Activated T-cell treated with anti-CD3 and anti-CD28 coated beads for 1 hour (primary cell): ENCODE measurements around the gene KCNAB2.

ENCODE experiments used
- DNase-seq: peaks from one replicate; pipeline ENCODE4 v3.0.0-alpha.2; 2020; ENCODE audit warnings: low read depth

KCNAB2 gene

DNA sequence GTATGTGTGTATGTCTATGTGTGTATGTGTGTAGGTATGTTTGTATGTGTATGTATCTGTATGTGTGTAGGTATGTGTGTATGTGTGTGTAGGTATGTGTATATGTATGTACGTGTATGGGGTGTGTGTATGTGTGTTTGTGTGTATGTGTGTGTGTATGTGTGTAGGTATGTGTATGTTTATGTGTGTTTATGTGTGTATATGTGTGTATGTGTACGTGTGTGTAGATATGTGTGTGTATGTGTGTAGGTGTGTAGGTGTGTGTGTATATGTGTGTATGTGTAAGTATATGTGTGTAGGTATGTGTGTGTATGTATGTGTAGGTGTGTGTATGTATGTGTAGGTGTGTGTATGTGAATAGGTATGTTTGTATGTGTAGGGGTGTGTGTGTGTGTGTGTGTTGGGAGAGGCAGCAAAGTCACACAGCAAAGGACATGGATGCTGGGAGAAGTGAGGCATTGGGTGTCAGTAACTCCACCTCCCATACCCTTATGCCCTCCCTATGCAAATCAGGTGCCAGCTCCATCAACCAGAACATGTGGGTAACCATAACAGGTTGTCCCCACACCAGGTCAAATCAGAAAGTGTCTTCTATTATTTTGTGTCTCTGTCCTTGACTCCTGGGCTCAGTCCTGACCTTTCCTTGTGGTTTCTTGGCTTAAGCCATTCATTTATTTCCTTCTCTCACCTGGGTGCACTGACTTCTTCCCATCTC, 15.0 kb upstream of the KCNAB2 start:
- DNase-seq, result no peak

DNA sequence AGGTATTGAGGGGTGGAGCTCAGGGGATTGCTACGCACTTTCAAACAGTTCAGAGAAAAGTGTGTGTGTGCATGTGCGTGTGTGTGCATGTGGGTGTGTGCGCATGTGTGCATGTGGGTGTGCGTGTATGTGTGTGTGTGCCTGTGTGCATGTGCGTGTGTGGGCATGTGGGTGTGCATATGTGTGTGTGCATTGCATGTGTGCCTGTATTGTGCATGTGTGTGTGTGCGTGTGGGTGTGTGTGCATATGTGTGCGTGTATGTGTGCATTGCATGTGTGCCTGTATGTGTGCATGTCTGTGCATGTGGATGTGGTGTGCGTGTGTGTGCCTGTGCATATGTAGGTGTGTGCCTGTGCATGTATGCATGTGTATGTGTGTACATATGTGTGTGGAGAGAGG, 12.6 kb upstream of the KCNAB2 start:
- no peak for DNase-seq

DNA sequence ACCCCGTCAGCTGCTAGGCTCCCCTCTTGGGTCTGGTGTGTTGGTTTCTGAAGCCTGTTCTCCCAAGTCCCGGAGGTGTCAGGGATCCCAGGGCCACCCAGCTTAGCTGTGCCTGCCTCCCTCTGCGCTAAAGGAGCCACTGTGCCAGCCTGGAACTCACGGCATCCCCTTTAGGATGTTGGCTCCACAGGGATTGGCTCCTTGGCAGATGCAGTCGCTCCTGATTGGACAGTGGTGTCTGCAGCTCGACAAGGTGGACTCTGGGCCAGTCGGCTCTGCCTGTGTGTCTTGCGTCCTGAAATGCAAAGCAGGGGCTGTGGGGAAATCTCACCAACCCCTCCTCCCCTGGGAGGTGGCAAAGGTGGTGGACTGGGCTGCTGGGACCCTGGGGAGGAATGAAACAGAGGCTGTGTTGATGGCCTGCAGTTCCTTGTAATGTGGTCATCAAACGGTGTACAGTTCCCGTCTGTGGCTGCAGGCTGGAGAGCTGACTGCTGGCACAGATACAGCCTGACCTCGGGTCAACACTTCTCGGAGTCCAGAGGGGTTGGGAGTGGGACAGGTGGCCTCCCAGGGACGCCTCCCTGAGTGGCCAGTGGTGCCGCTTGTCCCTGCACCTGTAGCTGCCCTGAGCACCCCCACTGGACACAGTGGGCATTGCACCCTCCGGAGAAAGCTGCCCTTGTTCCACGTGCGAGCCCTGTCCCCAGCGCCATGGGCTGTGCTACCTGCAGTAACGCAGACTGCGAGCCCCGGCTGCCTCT, 11.5 kb upstream of the KCNAB2 start:
- peak; percentile 20 for DNase-seq

DNA sequence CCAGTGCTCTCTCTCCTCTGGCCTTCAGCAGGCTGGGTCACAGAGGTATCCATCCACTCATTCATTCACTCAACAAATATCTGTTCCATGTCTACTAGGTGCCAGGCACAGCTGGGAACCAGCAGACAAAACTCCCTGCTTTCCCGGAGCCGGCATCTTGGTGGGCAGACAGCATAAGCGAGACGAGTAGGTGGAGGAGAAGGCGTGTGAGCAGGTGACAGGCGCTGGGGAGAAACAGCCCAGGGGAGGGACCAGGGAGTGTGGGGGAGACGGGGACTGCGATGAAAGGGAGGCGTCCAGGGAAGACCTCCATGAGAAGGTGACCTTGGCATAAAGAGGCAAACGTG, 11.0 kb upstream of the KCNAB2 start:
- DNase-seq, result no peak

DNA sequence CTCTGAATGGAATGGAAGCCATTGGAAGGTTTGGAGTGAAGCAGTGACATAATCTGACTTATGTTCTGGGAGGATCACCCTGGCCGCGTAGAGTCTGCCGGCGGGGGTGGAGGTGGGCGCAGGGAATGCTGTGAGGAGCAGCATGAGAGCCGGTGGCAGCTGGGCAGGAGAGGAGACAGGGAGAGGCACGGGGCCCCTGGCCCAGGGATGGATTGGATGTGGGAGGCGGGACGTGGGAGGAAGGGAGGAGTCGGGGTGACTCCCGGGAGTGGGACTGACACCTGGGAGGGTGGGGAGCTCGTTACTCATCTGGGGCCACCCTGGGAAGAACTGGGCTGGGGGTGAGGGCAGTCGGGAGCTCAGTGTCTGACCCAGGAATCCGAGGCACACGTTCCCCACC, 10.4 kb upstream of the KCNAB2 start:
- no peak for DNase-seq

GRCh38 chr1:6035719-6036118, 10.0 kb upstream of the KCNAB2 start:
- no peak for DNase-seq

DNA sequence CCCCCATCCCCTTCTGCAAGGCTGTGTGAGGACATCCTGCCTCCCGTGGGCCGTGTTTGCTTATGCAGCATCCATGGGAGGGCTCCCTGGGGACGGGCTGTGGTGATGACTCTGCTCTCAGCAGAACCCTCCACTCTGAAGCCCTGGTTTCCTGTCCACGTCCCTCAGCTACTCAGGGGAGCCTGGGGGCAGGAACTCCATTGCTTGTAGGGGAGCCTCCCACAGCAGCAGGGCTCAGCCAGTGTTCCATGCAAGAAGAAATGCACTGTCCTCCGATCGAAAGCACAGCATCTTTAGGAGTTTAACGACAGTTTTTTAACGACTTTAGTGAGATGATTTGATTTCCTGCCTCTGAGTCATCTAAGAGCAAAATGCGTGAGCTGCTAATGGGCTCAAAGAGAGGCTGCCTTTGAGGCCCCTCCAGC, 8.3 kb upstream of the KCNAB2 start:
- DNase-seq, result no peak

GRCh38 chr1:6038603-6039002, 7.1 kb upstream of the KCNAB2 start:
- no peak for DNase-seq

DNA sequence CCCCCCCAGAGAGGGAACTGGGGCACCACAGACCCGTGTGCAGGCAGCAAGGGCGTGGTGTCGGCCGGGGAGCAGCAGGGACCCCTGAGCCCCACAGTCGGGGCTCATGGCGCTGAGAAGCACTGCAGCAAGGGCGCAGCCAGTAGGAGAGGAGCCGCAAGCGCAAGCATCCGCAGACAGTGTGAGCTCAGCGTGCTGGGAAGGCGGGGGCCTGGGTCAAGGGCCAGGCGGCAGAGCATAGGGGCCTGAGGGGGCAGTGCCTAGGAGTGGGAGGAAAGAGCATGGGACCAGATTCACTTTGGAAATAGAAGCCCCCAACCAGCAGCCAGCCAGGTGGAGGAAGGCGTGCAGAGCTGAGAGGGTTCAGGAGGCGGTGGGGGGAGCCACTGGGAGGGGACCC, 6.7 kb upstream of the KCNAB2 start:
- no peak for DNase-seq

DNA sequence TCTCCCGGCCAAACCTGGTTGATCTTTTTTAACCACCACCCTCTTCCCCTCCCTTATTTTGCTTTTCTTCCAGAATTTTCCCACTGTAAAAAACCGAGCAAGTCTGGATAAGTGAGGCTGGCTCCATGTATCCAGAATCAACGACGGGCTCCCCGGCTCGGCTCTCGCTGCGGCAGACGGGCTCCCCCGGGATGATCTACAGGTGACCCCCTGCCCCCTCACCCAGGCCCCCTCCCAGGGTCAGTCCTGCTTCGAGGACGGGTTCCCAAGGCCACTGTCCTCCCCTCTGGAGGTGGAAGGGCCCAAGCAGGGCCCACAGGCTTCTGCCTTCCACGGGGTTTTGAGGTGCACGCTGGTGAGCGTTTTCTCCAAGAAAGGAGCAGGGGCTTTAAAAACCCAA, 5.2 kb upstream of the KCNAB2 start:
- no peak for DNase-seq

DNA sequence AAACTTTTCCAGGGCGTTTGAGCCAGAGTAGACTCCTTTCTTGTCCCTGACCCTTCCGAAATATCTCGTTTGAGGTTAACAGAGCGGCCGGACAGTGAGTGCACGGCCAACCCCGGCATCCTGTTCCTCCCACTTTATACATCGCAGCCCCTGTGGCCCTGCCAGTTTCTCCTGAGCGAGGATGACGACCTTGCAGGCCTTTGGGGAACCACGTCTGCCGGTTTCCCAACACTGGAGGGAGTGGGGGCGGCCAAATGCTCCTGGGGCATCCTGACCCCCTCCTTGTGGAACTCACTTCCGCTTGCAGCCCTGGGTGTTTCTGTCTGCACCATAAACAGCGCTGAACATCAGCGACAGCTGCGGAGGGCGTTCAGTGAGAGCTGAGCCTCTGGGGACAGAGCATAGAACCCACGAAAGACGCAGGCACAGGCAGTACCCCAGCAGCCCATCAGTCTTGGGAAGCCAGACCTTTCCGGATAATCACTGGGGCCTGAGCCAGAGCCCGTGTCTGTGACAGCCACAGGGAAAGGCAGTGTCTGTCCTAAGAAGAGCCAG, 4.8 kb upstream of the KCNAB2 start:
- no peak for DNase-seq

GRCh38 chr1:6041432-6042062, 4.1 kb upstream of the KCNAB2 start:
- DNase-seq, result peak; percentile 16

- DNase-seq, result no peak
Observed at GRCh38 chr1:6043561-6043960, 2.1 kb upstream of the KCNAB2 start.

GRCh38 chr1:6044481-6045109, 1.1 kb upstream of the KCNAB2 start:
- DNase-seq, result no peak

DNA sequence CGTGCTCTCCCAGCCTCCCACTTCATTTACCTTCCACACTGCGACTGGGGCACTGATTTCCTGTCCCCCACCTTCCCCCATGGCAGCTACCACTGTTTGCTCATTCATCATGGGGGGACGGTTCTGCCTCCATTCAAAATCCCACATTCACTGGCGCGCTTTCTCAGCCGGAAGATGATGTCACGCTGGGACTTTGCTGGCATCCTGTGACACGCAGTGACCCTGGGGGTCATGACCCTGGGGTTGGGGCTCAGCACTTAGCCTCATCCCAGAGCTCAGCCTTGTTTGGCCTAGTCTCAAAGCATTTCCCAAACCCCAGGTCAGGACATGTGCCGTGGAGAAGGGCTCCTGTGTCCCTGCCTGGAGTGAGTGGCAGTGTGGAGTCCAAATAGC, 582 bp upstream of the KCNAB2 start:
- no peak for DNase-seq

DNA sequence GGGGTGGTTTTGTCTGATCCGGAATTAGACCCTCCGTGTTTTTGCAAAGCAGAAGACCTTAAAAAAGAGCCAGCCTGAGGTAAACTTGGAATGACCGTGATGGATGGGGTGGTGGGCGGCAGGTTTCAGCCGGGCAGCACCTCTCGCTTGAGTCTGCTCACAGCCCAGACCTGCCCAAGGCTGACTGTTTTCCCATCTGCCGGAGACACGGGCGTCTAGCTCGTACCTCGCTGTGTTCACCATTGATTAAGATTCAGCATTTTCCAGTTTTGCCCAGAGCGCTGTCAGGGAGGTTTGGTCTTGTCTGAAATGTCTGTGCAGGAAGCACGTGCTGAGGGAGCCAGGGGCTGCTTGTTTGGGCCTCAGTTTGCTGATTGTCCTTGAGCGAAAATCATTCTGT, 591 bp downstream of the KCNAB2 start:
- DNase-seq, result no peak

DNA sequence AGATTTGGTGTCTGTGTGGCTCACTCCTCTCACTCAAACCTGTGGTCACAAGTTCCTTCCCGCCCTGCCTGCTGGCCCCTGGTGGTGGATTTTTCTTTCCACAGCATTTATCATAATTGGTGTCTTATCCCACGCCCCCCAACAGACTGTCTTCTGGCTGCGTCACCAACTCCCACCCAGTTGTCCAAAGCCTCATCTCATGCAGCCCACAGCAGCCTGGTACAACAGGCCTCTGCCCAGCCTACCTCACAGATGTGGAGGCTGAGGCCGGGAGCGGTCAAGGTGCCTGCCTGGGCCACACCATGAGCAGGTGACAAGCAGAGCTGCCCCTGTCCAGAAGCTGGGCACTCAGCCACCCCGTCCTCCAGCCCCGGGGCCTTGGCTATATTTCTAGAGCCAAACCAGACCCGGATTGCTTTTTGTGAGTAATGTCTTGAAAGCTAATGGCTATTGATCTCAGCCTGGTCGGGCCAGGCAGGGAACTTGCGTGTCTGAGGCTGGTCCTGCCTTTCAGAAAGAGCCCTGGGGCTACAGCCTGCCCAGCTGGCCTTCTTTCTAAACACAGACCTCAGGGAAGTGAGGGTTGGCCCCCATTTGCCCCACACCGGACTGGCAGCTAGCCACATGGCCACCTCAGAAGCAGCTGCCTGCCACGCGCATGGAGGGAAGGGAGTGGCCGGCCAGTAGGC, 2.6 kb downstream of the KCNAB2 start:
- no peak for DNase-seq

DNA sequence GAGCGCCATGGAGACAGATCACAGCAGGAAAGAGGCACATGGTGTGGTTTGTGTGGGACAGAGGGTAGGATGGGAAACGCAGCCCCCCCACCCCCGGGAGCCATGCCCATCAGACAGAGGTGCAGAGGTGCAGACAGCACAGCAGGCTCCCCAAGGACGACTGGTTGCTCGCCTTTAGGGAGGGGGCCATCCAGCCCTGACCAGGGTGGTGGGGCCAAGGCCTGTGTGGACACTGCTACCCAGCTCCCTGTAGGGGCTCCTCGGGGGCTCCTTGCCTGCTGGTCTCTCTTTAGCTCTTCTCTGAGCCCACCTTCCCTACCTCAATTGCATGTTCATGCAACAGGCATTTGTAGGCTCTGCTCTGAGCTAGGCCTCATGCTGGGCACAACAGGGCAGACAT, 3.7 kb downstream of the KCNAB2 start:
- DNase-seq, result no peak

GRCh38 chr1:6051423-6051822, 5.7 kb downstream of the KCNAB2 start:
- DNase-seq, result no peak

GRCh38 chr1:6052543-6053205, 7.0 kb downstream of the KCNAB2 start:
- peak; percentile 37 for DNase-seq

DNA sequence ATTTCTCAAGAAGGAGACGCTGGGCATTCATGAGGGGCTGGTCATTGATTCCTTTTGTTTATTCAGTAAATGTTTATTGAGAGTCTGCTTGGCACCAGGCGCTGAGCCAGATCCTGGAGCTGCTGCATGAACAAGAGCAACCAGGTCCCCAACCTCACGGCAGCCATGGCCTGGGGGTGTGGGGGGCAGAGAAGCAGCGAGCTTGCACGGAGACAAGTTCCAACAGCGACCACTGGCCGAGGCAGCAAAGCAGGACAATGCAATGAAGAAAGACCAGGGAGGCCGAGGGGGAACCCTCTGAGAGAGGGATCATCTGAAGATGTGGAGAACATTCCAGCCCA, 7.5 kb downstream of the KCNAB2 start:
- DNase-seq, result no peak

DNA sequence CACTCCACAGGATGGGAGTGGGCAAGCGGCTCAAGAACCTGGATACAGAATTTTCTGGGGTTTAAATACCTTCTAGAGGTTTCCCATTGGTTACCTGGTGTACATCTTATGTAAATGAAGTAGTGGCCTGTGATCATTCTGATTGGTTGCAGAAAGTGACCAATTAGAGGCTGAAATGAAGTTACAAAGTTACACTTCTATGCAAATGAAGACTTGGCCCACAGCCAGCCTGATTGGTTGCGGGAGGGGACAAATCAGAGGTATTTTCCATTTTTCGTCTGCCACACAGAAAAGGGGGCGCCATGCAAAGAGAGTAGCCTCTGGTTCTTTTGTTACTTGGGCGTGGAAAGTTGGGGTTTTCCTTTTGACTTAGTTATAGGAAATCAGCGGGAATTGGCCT, 8.9 kb downstream of the KCNAB2 start:
- no peak for DNase-seq
